Small intestine (tissue), 7 donors: ENCODE measurements around the gene EED. TPM values are rescaled to one million over a fixed set of nuclear protein-coding genes. Genes with fewer than 3 reads are reported as not detected.

Experiments used
- DNase-seq, 2 donors: peaks; one replicate each; pipeline versions ENCODE4 v3.0.0 to v3.0.0-alpha.2; 2013
- FAIRE-seq: peaks from 2 replicates; lab custom pipeline; 2012; peaks lifted over from hg19 to GRCh38; lab: Jason Lieb, UNC
- H3K27ac ChIP-seq, 3 donors: one replicate each; pipeline ENCODE4 v1.5.1; 2013; ENCODE audit warnings: low read length in 2 of 3, mild to moderate bottlenecking in 2 of 3, control low read depth in 1 of 3, inconsistent platforms in 1 of 3, low read depth in 1 of 3, moderate library complexity in 1 of 3
- H3K27me3 ChIP-seq, 3 donors: one replicate each; pipeline ENCODE4 v1.6.1; 2013; ENCODE audit warnings: low read length in 3 of 3, inconsistent platforms in 1 of 3; ENCODE audit not compliant: control insufficient read depth in 3 of 3, insufficient read depth in 3 of 3
- H3K36me3 ChIP-seq, 3 donors: one replicate each; pipeline ENCODE4 v1.6.1; 2013; ENCODE audit warnings: low read length in 3 of 3, inconsistent platforms in 1 of 3, low read depth in 1 of 3, mild to moderate bottlenecking in 1 of 3, moderate library complexity in 1 of 3; ENCODE audit not compliant: control insufficient read depth in 3 of 3, insufficient read depth in 2 of 3
- H3K4me1 ChIP-seq, 3 donors: one replicate each; pipeline ENCODE4 v1.6.1; 2013; ENCODE audit warnings: low read length in 2 of 3, inconsistent platforms in 1 of 3, low read depth in 1 of 3, mild to moderate bottlenecking in 1 of 3, moderate library complexity in 1 of 3; ENCODE audit not compliant: control insufficient read depth in 3 of 3, insufficient read depth in 2 of 3
- H3K4me3 ChIP-seq, 3 donors: one replicate each; pipeline ENCODE4 v1.5.1; 2013; ENCODE audit warnings: low read length in 3 of 3, control low read depth in 1 of 3, inconsistent platforms in 1 of 3, low read depth in 1 of 3, mild to moderate bottlenecking in 1 of 3, moderate library complexity in 1 of 3
- H3K9me3 ChIP-seq, 2 donors: one replicate each; pipeline ENCODE4 v1.6.1; 2013; ENCODE audit warnings: low read depth in 1 of 2, low read length in 1 of 2; ENCODE audit not compliant: control insufficient read depth in 2 of 2, insufficient read depth in 1 of 2
- WGBS, 3 donors: extraction: QIAGEN DNeasy Blood & Tissue Kit; methylation state at CpG; one replicate each; pipeline ENCODE4 v1.1.7; 2013; 5-methylcytosine and 5-hydroxymethylcytosine counted together
- polyA plus RNA-seq, 4 donors: library from polyadenylated mRNA; stranded (reverse) in 3 of 4; unstranded in 1 of 4; fragments of 200-250 nt in 3 of 4; fragments of 120-200 nt in 1 of 4; gene quantifications; one replicate each; pipeline versions ENCODE4 v1.2.1 to v1.2.3, GENCODE V29; 2013
- donor health status: healthy with polysubstance abuse.
- donor health status: control.
- donor health status: control.
- donor health status: Bipolar disorder and iron deficiency.
- donor health status: healthy.

Gene EED
- polyA plus RNA-seq, 4 donors, result 13.5 to 27.0 (median 14.9) TPM

DNA sequence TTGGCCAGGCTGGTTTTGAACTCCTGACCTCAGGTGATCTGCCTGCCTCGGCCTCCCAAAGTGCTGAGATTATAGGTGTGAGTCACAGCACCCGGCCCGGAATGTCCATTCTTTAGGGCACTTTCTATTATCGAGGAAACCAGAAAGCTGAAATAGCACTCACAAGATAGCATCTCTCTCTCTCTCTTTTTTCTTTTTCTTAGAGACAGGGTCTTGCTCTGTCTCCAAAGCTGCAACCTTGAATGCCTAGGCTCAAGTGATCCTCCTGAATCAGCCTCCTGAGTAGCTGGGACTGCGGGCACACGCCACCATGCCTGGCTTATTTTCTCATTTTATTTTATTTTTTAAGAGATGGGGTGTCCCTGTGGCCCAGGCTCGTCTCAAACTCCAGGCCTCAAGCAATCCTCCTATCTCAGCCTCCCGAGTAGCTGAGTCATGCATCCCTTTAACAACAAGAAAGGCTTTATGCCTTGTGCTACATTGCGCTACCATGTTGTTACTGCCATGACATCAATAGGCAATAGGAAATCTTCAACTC, 7.2 kb upstream of the EED start:
- 80 to 93% (median 89%) methylated on average over 9 of the region's 9 CpGs for WGBS, 3 donors
- H3K9me3 ChIP-seq, result no peaks in the 10 kb centered on the region
- no peaks in the 10 kb centered on the region for H3K4me1 ChIP-seq
- H3K36me3 ChIP-seq, result no peaks in the 10 kb centered on the region
- H3K27me3 ChIP-seq, result no peaks in the 10 kb centered on the region
- no peak overlapping the region for H3K27ac ChIP-seq
- no peak for FAIRE-seq
- no peak for DNase-seq
- H3K4me3 ChIP-seq, result no peak overlapping the region

- 80 to 83% (median 83%) methylated on average over 4 of the region's 4 CpGs for WGBS, 3 donors
Observed at GRCh38 chr11:86240164-86240563, 4.4 kb upstream of the EED start.

GRCh38 chr11:86241956-86242535, 2.5 kb upstream of the EED start:
- Histone ChIP-seq H3K36me3 (no peaks in the 10 kb centered on the region), H3K27ac (no peak overlapping the region), H3K27me3 (no peaks in the 10 kb centered on the region), H3K4me1 (peaks cover 0 to 13% (median 7%) of the 10 kb centered on the region in 3 donors), H3K9me3 (no peaks in the 10 kb centered on the region), H3K4me3 (no peak overlapping the region)
- 85 to 95% (median 91%) methylated on average over 4 of the region's 4 CpGs for WGBS, 3 donors
- DNase-seq (no peak), FAIRE-seq (no peak)

More at GRCh38 chr11:86240164-86240563, 4.4 kb upstream of the EED start:
- no peak for FAIRE-seq
- Histone ChIP-seq H3K4me1 (peaks cover 0 to 6% (median 4%) of the 10 kb centered on the region in 3 donors), H3K27me3 (no peaks in the 10 kb centered on the region), H3K36me3 (no peaks in the 10 kb centered on the region), H3K27ac (no peak overlapping the region), H3K4me3 (no peak overlapping the region), H3K9me3 (no peaks in the 10 kb centered on the region)
- DNase-seq, result no peak

DNA sequence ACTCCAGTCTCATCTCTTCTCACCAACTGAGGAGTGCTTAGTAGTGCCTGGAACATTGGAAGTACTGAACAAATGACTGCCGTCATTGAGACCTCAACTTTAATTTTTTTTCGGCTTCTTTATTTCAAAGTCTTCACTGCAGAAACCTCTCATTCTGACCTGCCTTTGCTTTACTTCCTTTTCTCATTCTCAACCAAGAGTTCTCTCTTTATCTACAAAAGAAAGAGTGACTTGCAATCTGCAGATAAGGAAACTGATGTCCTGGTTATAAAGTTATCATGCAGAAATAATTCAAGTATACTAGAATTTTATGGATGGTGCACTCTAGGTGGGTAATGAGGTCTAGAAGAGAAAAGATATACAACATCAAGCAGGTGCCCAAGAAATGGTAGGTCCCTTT, 1.2 kb upstream of the EED start:
- peaks cover 2 to 14% (median 8%) of the 10 kb centered on the region in 3 donors for H3K4me1 ChIP-seq
- H3K36me3 ChIP-seq, result no peaks in the 10 kb centered on the region
- H3K9me3 ChIP-seq, result no peaks in the 10 kb centered on the region
- H3K4me3 ChIP-seq, result no peak overlapping the region
- FAIRE-seq (no peak), DNase-seq (no peak)
- H3K27ac ChIP-seq, result peak overlapping the region in 2 of 3 donors; percentile 34 to 100
- 76 to 89% (median 80%) methylated on average over 2 of the region's 2 CpGs for WGBS, 3 donors
- no peaks in the 10 kb centered on the region for H3K27me3 ChIP-seq

DNA sequence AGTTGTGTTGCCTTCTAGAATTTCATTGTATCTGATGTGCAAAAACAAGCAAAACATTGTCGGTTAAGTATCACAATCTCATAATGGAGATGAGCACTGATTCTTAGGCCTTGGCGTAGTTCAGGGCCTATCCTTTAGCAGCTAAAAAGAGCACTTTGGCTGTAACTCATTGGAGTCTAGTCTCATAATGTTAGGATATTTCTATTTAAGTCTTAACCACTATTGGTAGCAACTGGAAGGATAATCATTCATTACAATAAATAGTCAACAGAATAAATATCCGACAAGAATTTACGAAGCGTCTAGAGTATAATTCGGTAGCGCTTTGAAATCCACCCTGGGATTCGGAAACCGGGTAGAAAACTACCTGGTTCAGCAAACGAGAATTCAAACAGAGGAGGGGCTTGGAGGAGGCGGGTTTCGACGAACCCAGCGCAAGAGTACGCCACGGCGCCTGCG, 461 bp upstream of the EED start:
- Histone ChIP-seq H3K4me3 (peak overlapping the region; percentile 65 to 78 (median 65)), H3K4me1 (peaks cover 2 to 14% (median 12%) of the 10 kb centered on the region in 3 donors), H3K27ac (peak overlapping the region; percentile 84 to 100 (median 98)), H3K36me3 (peaks cover 0 to 3% (median 0%) of the 10 kb centered on the region in 3 donors), H3K9me3 (no peaks in the 10 kb centered on the region), H3K27me3 (no peaks in the 10 kb centered on the region)
- DNase-seq (peak in 1 of 2 donors; percentile 91), FAIRE-seq (no peak)
- 1 to 3% (median 2%) methylated on average over 18 of the region's 18 CpGs for WGBS, 3 donors

DNA sequence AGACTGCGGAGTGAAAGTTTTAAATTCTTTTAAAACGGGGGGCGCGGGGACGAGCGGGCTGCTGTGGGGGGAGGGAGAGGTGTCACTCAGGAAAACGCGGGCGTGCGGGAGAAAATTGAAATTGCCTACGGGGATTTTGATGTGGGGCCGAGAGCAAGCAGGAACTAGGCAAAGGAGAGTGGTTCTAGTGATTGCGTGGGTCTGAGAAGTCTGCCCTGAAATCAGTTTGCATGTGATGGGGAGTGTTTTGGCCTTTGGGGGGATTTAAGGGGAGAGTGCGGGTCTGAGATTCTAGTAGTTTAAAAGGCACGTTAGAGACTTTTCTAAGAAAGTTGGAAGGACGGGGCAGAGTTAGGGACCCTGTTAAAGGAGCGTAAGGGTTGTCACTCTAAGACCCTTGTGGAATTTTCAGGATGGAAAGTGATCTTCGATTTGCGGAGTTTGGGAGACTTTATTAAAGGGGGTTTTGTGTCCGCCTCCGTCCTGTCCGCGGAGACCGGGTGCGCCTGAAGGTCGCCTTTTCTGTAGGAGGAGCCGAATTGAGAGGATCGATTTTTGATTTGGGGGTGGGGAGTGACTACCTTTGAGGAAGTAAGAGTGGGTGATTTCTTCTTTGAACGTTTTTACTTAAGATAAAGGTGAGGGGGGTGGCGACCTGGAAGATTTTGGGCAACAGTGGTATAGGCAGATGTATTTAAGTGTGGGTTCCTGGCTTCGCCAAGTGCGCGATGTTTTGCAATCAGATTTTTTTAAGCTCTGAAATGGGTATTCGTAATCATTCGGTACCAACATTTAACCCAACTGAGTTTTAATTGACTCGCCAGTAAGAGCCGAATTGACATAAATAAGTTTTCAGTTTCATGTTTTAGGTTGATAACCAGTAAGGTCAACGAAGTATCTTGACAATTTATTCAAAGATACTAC, 1.1 kb downstream of the EED start:
- Histone ChIP-seq H3K4me1 (peaks cover 2 to 14% (median 12%) of the 10 kb centered on the region in 3 donors), H3K27me3 (no peaks in the 10 kb centered on the region), H3K4me3 (peak overlapping the region; percentile 65 to 90 (median 78)), H3K36me3 (peaks cover 0 to 3% (median 0%) of the 10 kb centered on the region in 3 donors), H3K27ac (peak overlapping the region in 2 of 3 donors; percentile 98 to 100), H3K9me3 (no peaks in the 10 kb centered on the region)
- 1% methylated on average over 38 of the region's 38 CpGs for WGBS, 3 donors
- FAIRE-seq (no peak), DNase-seq (peak; percentile 34 to 41)

GRCh38 chr11:86246293-86246675, 1.7 kb downstream of the EED start:
- Histone ChIP-seq H3K4me3 (peak overlapping the region in 2 of 3 donors; percentile 65 to 78), H3K9me3 (no peaks in the 10 kb centered on the region), H3K4me1 (peaks cover 2 to 14% (median 12%) of the 10 kb centered on the region in 3 donors), H3K36me3 (peaks cover 0 to 3% (median 0%) of the 10 kb centered on the region in 3 donors), H3K27me3 (no peaks in the 10 kb centered on the region), H3K27ac (no peak overlapping the region)
- WGBS, 3 donors, result 31 to 45% (median 42%) methylated on average over 5 of the region's 5 CpGs
- FAIRE-seq, result no peak
- DNase-seq, result no peak

- DNase-seq (peak in 1 of 2 donors; percentile 4), FAIRE-seq (no peak)
- WGBS, 3 donors, result 36 to 67% (median 62%) methylated on average over 1 of the region's 1 CpG
- Histone ChIP-seq H3K36me3 (peaks cover 0 to 3% (median 0%) of the 10 kb centered on the region in 3 donors), H3K9me3 (no peaks in the 10 kb centered on the region), H3K27ac (no peak overlapping the region), H3K4me3 (no peak overlapping the region), H3K4me1 (peaks cover 2 to 14% (median 12%) of the 10 kb centered on the region in 3 donors), H3K27me3 (no peaks in the 10 kb centered on the region)
Observed at GRCh38 chr11:86247608-86248007, 3.1 kb downstream of the EED start.
